ENCODE data around the gene ACTN1. TPM values are rescaled to one million over a fixed set of nuclear protein-coding genes. Genes with fewer than 3 reads are reported as not detected.

ACTN1 gene
- total RNA-seq, 1 donor from 2014 or later = 479 TPM

DNA sequence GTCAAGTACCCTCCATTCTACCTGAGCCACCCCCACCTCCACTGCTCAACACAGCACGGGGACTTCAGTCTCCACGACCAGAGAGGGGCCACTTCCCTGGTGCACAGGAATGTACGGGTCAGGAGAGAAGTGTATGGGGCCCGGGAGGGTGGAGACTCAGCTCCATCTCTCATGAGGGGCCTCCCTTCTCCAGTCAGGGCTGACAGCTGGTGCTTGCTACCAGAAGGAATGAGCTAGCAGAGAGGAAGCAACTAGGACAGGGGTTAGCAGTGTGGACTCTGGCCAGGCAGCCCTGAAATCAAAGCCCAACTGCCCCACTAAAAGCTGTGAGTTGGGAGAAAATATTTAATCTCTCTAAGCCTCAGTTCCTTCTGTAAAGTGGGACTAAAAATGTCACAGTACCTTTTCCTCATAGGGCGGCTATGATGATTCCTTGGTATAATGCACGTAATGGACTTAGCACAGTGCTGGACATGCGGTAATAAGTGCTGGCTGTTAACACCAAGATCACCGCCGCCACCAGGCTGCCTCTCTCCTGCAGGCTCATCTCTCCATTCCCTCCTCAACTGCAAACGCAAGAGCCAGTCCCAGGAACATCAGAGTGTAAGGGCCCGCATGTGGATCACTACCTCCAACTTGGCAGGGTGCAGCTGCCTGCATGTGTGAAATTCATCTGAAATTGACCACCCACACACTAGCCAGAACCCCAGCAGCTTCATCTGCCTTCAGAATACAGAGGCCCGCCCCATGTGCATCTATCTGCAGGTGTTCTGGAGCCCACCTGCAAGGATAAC, 14.6 kb downstream of the ACTN1 start:
- TF ChIP-seq CTCF (conservative IDR thresholded peaks at IDR 0.05; ENCODE audit: low read depth, low read length) = no peak

DNA sequence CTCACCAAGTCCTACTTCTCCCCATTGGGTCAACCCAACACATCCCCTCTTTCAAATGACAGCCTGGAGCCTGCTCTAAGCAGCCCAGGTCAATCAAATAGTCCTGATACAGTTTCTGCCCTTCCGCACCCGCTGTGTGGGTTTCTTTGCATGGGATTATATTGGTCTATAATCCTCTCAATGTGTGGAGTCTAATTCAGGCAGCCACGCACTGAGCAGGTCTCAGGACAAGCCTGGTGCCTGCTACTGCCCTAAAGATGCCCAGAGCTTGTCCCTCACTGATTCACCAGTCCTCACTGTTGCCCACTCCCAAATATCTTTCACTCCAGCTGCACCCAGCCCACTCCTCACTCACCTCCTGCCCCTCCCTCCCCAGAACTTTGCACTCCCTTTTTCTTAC, 16.4 kb downstream of the ACTN1 start:
- DNase-seq (ENCODE audit: low read depth) = no peak
- TF ChIP-seq CTCF (conservative IDR thresholded peaks at IDR 0.05; ENCODE audit: low read depth, low read length) = no peak
- no peak overlapping the region for H3K4me3 ChIP-seq (ENCODE audit: low read depth, low read length)

More for the DNA sequence above, 14.6 kb downstream of the ACTN1 start:
- H3K4me3 ChIP-seq (ENCODE audit: low read depth, low read length) = no peak overlapping the region
- no peak for DNase-seq (ENCODE audit: low read depth)

- no peak for TF ChIP-seq CTCF (conservative IDR thresholded peaks at IDR 0.05; ENCODE audit: low read depth, low read length)
- H3K4me3 ChIP-seq (ENCODE audit: low read depth, low read length) = no peak overlapping the region
- no peak for DNase-seq (ENCODE audit: low read depth)
Measured at GRCh38 chr14:68961781-68962584, 17.1 kb downstream of the ACTN1 start.

- no peak for TF ChIP-seq CTCF (conservative IDR thresholded peaks at IDR 0.05; ENCODE audit: low read depth, low read length)
- no peak overlapping the region for H3K4me3 ChIP-seq (ENCODE audit: low read depth, low read length)
- no peak for DNase-seq (ENCODE audit: low read depth)
Measured at GRCh38 chr14:68961361-68961760, 17.7 kb downstream of the ACTN1 start.

DNA sequence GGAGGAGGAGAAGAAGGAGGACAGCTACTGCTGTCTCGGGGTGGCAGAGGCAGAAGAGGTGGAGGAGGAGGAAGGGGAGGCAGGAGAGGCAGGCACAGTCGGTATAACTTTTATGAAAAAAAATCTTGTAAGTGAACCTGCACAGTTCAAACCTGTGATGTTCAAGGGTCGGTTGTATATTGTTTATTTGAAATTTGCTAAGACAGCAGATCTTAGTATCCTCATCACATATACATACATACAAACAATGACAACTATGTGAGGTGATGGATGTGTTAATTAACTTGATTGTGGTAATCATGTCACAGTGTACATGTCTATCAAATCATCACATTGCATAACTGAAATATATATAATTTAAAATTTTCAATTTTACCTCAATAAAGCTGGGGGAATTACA, 19.0 kb downstream of the ACTN1 start:
- no peak for TF ChIP-seq CTCF (conservative IDR thresholded peaks at IDR 0.05; ENCODE audit: low read depth, low read length)
- DNase-seq (ENCODE audit: low read depth) = no peak
- no peak overlapping the region for H3K4me3 ChIP-seq (ENCODE audit: low read depth, low read length)

- TF ChIP-seq CTCF (conservative IDR thresholded peaks at IDR 0.05; ENCODE audit: low read depth, low read length) = no peak
- DNase-seq (ENCODE audit: low read depth) = no peak
Measured at GRCh38 chr14:68959035-68959434, 20.1 kb downstream of the ACTN1 start.

More at GRCh38 chr14:68959035-68959434, 20.1 kb downstream of the ACTN1 start:
- no peak overlapping the region for H3K4me3 ChIP-seq (ENCODE audit: low read depth, low read length)

Measured in epithelial cell of proximal tubule (primary cell).